ENCODE results near the gene SLC66A1. TPM values are rescaled to one million over a fixed set of nuclear protein-coding genes. Genes with fewer than 3 reads are reported as not detected.
"Not testable (repeated sequence)": the region's sequence is repeated elsewhere in the genome, so short reads cannot be mapped to it uniquely, and the experiment has no call there.

The SLC66A1 gene
- total RNA-seq, 1 experiment from 2014 or later: 27.7 TPM

- BruUV-seq (replicated peaks): no TSS peak
- no peak overlapping the region for H3K9ac ChIP-seq (ENCODE audit: low read length)
- CTCF ChIA-PET: no interaction called here
- H3K9me2 ChIP-seq (replicated peaks; ENCODE audit: low read length): no peaks in the 10 kb centered on the region
- no peak for ATAC-seq
- H3K9me3 ChIP-seq (ENCODE audit: low read length): no peaks in the 10 kb centered on the region
- no peak overlapping the region for H3K4me3 ChIP-seq (ENCODE audit: low read length)
- H3K4me1 ChIP-seq (ENCODE audit: insufficient read depth, low read length): peaks cover 4% of the 10 kb centered on the region
- no peak overlapping the region for H3K27ac ChIP-seq (ENCODE audit: low read length)
- no peaks in the 10 kb centered on the region for H3K27me3 ChIP-seq (ENCODE audit: low read length)
- TF ChIP-seq EZH2 (IDR thresholded peaks at IDR 0.05; ENCODE audit: low read length, unreplicated experiment) (no peak), EZH2phosphoT487 (IDR thresholded peaks at IDR 0.05; ENCODE audit: borderline replicate concordance, low read length) (no peak), CTCF (conservative IDR thresholded peaks at IDR 0.05; ENCODE audit: low read depth, low read length) (no peak)
- H3K4me2 ChIP-seq (ENCODE audit: low read length): no peak overlapping the region
- intact Hi-C loops (cut with micrococcal nuclease): no loop called here
- H4K20me1 ChIP-seq (ENCODE audit: low read length): no peaks in the 10 kb centered on the region
- H3K79me2 ChIP-seq (ENCODE audit: low read length): no peaks in the 10 kb centered on the region
- POLR2A ChIA-PET (ENCODE audit: unreplicated experiment): no interaction called here
- no peaks in the 10 kb centered on the region for H3F3A ChIP-seq (ENCODE audit: low read length, unreplicated experiment)
- no peak for DNase-seq
- H2AFZ ChIP-seq (ENCODE audit: low read length): no peak overlapping the region
- H3K36me3 ChIP-seq (ENCODE audit: low read depth, low read length): no peaks in the 10 kb centered on the region
Observed at GRCh38 chr1:19272064-19272463, 40.1 kb upstream of the SLC66A1 start.

DNA sequence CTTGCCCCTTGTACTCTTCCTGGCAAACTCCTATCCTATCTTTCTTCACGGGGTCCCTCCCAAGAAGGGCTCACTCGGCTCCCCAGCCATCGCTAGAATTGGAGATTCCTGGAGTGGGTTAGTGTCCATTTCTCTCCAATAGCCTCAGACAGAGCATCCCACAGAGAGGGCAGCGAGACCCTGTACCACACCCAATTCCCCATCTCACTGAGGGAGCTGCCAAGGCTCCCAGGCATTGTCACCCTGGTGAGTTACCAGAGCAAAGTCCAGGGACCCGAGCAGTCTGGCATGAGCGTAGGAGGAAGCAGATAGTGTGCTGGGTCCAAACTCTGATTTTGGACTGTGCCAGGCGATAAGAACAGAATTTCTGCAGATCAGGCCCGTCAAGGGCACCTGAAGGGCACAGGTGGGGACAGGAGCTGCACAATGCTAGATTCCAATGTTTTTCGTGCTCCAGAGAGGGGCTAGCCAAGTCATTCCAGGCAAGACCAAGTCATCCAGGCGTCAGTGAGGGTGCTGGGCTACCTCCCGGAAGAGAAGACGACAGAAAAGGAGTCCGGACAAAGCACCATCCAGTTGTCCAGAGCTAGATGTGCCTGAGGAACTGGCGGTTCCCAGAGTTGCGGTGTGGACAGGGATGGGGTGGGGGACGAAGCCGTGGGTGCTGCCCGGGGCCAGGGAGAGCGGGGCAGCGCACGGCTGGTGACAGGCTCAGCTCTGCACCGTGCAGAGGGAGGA is 38.9 kb upstream of the SLC66A1 start:
- H3K4me3 ChIP-seq (ENCODE audit: low read length): no peak overlapping the region
- intact Hi-C loops (cut with micrococcal nuclease): no loop called here
- no peaks in the 10 kb centered on the region for H4K20me1 ChIP-seq (ENCODE audit: low read length)

DNA sequence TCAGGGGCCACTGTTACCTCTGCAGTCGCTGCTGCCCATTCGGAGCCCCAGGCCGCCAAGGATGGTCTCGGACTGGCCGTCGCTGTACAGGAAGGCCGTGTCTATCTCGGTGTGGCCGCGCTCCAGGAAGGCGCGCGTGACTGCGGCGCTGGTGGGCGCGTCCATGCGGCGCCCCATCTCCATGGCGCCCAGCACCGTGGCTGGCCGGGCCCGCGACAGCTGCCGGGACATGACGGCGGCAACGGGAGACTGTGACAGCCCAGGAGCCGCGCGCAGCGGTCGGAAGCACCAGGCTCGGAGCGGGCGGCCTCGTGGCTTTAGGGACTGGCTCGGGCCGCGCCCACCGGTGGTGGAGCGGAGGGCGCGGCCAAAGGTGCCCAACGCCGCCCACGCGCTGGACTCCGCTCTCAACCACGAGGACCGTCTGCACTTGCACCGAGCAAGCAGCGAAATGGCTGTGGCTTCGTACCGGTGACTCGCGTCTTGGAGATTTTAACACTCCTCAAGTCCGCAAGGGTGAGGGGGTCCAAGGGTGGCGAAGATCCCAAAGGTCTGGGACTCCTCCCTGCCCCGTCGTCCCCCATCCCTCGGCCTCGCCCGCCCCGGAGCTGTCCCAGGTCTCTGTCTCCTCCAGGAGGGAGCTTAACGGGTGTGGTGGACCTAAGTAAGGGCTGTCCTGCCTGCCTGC is 38.1 kb upstream of the SLC66A1 start:
- H2AFZ ChIP-seq (ENCODE audit: low read length); H3K4me3 ChIP-seq (ENCODE audit: low read length); BruUV-seq (replicated peaks); intact Hi-C loops (cut with micrococcal nuclease); H3K9me3 ChIP-seq (ENCODE audit: low read length); H3K4me1 ChIP-seq (ENCODE audit: insufficient read depth, low read length); POLR2A ChIA-PET (ENCODE audit: unreplicated experiment); H3K4me2 ChIP-seq (ENCODE audit: low read length); CTCF ChIA-PET; H3K36me3 ChIP-seq (ENCODE audit: low read depth, low read length); H3K27ac ChIP-seq (ENCODE audit: low read length); H3K79me2 ChIP-seq (ENCODE audit: low read length); H3K9ac ChIP-seq (ENCODE audit: low read length); H3K9me2 ChIP-seq (replicated peaks; ENCODE audit: low read length); H4K20me1 ChIP-seq (ENCODE audit: low read length); ATAC-seq; H3F3A ChIP-seq (ENCODE audit: low read length, unreplicated experiment); DNase-seq; H3K27me3 ChIP-seq (ENCODE audit: low read length): not testable (repeated sequence)

More for the DNA sequence above, 38.9 kb upstream of the SLC66A1 start:
- no peaks in the 10 kb centered on the region for H3F3A ChIP-seq (ENCODE audit: low read length, unreplicated experiment)
- no peaks in the 10 kb centered on the region for H3K9me2 ChIP-seq (replicated peaks; ENCODE audit: low read length)
- ChIA-PET CTCF (no interaction called here), POLR2A (ENCODE audit: unreplicated experiment) (no interaction called here)
- H3K9ac ChIP-seq (ENCODE audit: low read length): no peak overlapping the region
- no TSS peak for BruUV-seq (replicated peaks)
- no peaks in the 10 kb centered on the region for H3K27me3 ChIP-seq (ENCODE audit: low read length)
- no peaks in the 10 kb centered on the region for H3K36me3 ChIP-seq (ENCODE audit: low read depth, low read length)
- H3K9me3 ChIP-seq (ENCODE audit: low read length): no peaks in the 10 kb centered on the region
- H2AFZ ChIP-seq (ENCODE audit: low read length): no peak overlapping the region
- H3K79me2 ChIP-seq (ENCODE audit: low read length): no peaks in the 10 kb centered on the region
- ATAC-seq: no peak
- no peak overlapping the region for H3K4me2 ChIP-seq (ENCODE audit: low read length)
- H3K4me1 ChIP-seq (ENCODE audit: insufficient read depth, low read length): peaks cover 4% of the 10 kb centered on the region
- TF ChIP-seq EZH2phosphoT487 (IDR thresholded peaks at IDR 0.05; ENCODE audit: borderline replicate concordance, low read length): no peak
- TF ChIP-seq CTCF (conservative IDR thresholded peaks at IDR 0.05; ENCODE audit: low read depth, low read length): no peak
- DNase-seq: no peak
- H3K27ac ChIP-seq (ENCODE audit: low read length): no peak overlapping the region
